IPS-NIHi7 (cell line): ENCODE data around the gene LARP1.
A peak's percentile ranks its signal among the peaks of the same experiment; 100 is the strongest.
"Not testable (repeated sequence)": the region's sequence is repeated elsewhere in the genome, so short reads cannot be mapped to it uniquely, and the experiment has no call there.

Source experiments
- DNase-seq: peaks from one replicate; pipeline ENCODE4 v3.0.0; 2012; ENCODE audit warnings: mixed read lengths; ENCODE audit errors: extremely low spot score

LARP1 gene

DNA sequence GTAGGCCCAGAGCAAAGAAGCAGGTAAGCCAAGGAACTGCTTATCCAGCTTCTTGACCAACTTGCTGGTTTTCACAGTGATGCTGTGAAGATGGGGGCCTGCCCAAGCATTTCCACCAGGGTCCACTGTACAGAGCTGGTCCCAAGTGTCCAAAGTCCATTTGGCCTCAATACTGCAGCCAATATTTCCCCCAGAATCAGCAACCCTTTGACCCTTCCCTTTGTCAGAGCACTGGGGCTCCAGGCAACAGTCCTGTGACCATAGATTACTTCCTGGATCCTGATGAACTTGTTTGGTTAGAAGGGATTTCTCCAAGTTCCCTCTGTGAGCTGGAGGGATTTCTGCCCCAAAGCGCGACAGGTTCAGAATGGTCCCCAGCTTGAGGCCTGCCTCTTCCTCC lies 68.9 kb downstream of the LARP1 start:
- no peak for DNase-seq

DNA sequence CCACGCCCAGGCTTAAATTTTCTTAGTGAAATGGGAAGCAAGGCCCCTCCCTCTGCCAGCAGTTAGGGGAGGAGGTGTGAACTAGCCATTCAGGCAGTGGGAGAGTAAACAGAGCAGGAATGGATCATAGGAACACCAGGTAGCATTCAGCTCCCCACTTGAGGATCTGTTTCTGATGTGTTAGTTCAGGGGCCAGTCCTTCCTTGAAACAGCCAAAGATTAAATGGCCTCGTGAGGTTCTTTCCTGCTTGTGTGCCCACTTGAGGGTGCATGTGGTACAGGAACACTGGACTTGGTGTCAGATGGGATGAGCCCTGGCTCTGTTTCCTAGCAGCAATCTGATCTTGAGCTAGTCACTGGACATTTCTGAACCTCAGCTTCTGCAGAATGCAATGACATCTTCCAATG lies 74.0 kb downstream of the LARP1 start:
- no peak for DNase-seq

DNA sequence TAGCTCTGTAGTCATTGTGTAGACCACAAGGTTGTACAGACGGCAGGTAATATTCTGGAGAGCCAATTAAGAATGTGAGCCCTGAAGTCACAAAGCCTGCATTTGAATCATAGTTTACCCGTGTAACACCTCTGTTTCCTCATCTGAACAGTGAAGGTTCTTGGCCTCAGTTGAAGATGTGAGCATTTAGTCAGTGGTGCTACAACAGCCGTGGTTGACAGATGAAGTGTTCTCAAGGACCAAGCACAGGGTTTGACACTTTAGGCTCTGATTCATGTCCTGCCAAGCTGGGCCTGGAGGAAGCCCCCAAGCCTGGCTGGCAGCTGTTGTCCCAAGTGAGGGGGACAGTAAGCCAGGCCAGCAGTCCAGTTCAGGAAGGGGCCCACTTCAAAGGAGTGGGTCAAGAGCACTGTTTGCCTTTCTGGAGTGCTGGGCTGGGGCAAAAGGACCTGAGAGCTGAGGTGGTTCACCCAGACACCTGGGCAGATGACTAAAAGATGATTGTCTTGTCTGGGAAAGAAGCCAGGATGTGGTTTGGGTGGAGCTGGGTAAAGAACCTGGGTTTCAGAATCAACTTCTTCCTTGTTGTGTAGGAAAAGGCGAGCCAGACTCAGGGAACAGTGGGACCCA lies 74.5 kb downstream of the LARP1 start:
- no peak for DNase-seq

DNA sequence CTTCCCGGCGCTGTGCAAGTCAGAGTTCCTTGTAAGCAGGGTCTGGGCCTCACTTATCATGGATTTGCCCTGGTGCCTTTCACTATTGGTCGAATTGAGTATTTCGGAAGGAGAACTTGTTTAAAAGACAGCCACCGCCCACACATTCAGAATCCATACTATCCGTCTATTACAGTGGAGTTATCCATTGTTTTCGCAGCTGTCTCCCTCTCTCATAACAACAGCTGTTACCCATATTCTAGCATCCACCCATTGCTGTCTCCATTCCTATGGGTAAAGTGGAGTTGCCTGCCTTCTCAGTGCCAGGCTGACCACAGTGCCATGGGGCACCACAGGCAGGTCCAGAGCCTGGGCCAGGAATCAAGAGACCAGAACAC lies 75.0 kb downstream of the LARP1 start:
- no peak for DNase-seq

DNA sequence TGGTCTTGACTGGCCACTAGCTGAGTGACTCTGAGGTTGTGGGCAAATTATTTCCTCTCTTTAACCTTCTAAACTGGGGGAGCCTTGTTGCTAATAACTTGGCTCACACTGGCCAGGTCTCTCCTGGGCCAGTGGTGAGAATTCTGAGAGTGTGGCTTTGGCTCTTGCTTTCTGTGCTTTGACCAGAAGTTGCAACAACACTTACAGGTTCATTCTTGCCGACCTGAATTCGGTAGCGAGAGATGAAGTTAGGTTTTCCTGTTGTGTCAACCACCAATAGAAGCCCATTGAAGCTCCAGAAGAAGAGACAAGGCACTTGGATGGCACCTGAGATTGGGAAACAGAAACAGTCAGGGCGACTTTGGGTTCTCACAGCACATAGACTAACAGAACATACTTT lies 75.4 kb downstream of the LARP1 start:
- DNase-seq, result no peak

DNA sequence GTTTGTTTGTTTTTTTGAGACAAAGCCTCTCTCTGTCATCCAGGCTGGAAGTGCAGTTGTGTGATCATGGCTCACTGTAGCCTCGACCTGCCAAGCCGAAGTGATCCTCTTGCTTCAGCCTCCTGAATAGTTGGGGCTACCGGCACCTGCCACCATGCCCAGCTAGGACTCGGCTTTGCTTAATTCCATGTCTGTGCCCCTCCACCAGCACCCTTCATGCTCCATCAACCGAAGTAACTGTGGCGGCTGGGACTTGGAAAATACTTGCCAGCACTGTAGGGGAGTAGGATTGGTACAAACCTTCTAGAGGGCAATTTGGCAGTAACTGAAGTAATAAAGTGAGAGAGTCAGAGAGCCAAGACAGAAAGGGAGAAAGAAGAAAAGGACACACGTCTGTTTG lies 76.3 kb downstream of the LARP1 start:
- DNase-seq, result no peak

DNA sequence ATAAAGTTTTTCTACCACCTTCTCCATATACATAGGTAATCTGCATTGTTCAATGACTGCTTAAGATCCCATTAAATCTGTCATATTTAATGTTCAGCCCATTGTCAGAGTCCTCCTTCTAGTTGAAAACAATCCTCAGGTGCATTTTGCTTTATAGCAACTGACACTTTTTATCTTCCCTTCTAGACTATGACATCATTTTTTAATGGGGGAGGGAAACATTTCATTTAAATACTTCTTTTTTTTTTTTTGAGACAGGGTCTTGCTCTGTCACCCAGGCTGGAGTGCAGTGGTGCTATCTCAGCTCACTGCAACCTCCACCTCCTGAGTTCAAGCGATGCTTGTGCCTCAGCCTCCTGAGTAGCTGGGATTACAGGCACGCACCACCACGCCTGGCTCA lies 77.6 kb downstream of the LARP1 start:
- not testable (repeated sequence) for DNase-seq

DNA sequence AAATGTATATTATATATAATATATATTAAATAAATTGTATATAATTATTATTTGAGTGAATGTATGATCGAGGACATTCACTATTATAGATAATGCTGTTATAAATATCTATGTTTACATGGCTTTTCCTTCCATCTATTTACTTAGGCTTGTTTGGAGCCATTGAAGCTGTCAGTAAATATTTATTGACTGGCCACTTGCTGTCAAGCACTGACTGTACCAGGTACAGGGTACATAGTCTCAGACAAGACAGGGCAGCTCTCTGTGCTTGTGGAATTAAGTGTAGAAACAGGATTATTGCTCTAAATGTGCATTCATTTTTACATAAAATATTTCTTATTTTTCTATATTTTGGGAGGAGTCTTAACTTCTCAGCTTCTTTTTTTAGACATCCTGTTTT lies 78.9 kb downstream of the LARP1 start:
- no peak for DNase-seq

DNA sequence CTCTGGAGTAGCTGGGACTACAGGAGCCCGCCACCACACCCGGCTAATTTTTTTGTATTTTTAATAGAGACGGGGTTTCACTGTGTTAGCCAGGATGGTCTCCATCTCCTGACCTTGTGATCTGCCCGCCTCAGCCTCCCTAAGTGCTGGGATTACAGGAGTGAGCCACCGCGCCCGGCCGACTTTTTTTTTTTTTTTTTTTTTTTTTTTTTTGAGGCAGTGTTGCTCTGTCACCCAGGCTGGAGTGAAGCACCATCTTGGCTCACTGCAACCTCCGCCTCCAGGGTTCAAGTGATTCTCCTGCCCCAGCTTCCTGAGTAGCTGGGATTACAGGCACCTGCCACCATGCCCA lies 80.5 kb downstream of the LARP1 start:
- DNase-seq, result not testable (repeated sequence)

DNA sequence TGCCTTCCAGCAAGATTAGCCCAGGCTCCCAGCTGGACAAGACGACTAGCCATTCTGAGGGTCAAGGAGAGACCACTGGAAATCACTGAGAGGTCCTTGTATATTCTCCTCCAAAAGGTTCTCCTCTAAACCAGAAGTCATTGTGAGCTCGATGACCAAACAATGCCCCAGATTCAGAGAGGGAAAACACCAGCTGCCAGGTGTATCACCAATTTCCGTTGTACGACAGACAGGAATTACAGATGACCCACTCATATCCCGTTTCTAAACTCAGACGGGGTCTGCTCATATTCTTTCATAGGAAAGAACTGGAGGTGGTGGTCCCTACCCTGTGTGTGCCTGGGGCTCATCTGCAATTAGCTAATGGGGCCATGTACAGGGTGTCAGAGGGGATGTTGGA lies 81.0 kb downstream of the LARP1 start:
- no peak for DNase-seq

DNA sequence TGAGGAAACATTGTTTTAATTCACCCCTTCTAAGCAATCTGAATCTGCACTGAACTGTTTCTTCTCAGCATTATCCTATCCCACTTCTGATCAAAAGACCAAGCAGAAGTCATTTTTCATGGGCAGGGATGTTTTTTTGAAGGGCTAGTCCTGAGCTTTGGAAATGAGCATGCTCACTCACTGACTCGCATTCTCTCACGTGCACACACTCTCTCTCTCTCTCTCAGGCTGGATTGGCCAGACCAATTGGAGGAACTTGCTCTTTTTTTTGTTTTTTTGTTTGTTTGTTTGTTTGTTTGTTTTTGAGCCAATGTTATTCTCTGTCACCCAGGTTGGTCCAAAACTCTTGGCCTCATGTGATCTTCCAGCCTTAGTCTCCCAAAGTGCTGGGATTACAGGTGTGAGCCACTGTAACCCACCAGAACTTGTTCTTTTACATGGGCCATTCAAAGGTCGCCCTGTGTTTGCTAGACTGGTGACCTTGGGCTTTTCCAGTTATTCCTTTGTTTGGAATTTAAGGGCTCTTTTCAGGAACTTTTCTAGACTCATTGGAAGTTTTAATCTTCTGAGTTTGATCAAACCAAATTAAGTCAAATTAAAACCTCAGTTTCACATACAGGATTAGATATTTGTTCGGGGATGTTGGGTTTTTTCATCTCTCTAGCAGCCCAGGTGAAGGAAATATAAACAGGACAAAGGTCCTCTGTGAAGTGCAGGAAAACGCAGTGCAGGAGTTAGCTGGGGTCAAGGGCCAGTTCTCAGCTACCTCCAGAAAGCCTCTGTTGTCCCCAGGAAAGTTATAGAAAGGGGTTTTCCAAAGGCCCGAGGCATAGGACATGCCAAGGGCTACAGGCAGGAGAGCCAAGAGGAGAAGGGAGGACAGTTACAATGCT lies 82.1 kb downstream of the LARP1 start:
- no peak for DNase-seq

DNA sequence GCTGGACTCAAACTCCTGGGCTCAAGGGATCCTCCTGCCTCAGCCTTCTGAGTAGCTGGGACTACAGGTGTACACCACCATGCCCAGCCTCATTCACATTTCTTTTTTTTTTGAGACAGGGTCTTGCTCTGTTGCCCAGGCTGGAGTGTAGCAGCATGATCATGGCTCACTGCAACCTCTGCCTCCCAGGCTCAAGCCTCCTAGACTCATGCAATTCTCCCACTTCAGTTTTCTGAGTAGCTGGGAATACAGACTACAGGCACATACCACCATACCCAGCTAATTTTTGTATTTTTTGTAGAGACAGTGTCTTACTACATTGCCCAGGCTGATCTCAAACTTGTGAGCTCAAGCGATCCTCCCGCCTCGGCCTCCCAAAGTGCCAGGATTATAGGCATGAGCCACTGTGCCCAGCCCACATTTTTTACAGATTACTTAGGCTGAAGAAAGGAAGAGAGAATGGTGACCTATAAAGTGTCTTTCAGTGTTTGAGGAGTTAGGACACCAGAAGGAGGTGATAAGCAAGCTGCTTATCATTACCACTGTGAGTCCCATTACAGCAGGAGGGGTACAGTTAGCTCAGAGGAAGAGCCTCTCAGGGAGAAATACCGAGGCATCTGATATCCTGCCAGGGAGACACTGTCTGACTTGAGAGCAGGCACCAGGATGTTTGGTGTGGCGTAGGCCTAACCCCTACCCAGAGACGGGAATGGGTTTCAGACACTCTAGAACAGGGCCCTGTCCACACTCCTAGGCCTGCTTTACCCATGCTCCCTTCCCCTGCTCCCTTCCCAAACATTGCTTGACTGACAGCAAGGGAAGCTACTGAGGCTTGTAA lies 85.5 kb downstream of the LARP1 start:
- no peak for DNase-seq

DNA sequence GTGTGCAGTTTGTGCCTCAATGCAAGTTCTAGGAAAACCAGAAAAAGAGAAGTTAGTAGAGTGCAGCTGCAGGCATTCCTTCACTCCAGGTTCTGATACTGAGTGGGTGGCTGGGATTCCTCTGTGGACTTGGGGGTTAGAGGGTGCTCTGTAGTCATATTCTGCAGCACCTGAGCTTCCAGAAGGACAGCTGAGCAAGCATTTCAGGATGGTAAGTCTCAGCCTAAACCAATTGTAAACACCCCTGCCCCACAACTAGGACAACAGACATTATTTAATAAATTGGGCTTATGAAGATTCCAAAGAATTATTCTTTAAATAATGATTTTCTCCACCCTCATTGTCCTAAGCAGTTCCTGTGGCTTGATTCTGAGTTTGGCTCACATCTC lies 86.1 kb downstream of the LARP1 start:
- DNase-seq, result no peak

DNA sequence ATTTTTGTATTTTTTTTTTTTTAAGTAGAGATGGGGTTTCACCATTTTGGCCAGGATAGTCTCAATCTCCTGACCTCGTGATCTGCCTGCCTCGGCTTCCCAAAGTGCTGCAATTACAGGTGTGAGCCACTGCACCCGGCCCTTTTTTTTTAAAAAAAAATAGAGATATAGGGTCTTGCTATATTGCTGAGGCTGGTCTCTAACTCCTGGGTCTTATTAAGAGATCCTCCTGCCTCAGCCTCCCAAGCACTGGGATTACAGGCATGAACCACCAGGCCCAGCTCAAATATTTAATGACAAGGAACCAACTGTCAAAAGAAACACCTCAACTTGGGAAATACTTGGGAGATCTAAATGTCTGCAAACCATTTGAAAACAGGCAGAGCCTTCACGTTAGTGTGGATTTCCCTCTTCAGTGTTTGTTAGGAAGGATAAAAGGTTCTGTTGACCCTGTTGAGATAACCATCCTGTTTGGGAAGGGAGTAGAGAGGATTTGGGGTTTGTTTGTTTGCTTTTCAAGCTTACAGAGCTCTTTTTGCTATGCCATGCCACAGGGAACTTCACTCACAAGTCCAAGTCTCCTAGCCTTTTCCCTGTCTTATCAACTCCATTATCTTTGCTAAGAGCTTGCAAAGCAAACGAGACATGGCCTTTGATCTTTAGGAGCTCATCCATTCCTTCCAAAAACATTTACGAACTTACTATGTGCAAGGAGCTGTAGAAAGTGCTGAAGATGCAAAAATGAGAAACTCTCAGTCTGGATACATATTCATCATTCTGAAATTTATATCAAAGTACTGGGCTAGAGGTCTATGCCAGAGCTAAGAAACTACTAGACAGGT lies 87.7 kb downstream of the LARP1 start:
- no peak for DNase-seq

DNA sequence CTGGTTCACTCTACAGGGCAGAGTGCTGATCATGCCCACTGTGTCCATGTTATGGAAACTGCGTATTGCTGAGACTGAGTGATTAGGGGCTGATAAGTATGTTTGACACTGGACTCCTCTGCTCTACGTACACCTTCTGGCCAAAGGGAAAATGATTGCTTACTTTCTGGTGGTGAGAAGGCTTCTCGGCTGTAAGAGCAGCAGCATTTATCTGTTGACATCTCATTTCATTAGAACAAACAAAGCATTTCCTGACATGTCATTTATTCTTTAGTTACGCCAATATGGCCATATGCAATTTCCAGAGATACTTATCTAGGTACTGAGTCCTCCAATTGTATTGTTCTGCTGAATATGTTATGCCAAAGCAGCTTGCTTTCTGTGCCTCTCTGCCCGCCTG lies 89.6 kb downstream of the LARP1 start:
- DNase-seq, result no peak

DNA sequence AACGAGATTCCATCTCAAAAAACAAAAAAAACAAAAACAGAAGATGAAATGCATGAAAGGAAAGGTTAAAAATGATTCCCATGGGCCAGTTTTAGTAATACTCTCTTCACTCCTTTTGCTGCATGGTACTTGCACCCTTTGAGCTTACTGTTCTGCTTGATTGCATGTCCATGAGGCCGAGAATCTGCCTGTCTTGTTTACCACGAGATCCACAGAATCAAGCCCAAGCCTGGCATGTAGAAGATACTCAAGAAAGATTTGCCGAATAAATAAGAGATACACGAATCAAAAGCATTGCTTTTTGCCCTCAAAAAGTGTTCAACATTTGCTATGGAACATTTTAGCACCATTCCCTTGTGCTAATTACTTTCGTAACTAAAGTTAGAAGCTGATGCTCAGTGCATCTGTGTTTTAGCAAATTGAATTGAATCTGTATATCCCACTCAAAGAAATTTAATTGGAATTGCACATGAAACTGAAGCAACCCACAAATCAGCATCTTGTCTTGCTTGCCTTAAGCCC lies 94.1 kb downstream of the LARP1 start:
- DNase-seq, result no peak

DNA sequence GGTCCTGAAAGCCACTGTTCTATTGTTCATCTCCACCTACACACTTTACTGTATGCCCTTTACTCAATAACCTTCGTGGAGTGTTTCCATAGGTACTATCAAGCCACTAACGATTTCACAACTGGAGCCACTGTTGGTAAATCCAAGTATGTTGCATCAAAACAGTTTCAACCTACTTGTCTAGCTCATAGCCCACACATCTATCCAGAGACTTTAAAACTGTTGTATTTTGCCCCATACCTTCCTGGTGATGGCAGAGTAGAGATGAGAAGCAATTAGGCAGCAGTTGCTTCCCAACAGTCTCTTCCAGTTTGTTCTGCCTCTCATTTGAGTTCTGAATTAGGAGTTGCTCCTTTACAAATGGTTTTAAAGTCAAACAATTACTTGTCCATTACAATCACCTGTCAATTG lies 94.6 kb downstream of the LARP1 start:
- DNase-seq, result no peak

DNA sequence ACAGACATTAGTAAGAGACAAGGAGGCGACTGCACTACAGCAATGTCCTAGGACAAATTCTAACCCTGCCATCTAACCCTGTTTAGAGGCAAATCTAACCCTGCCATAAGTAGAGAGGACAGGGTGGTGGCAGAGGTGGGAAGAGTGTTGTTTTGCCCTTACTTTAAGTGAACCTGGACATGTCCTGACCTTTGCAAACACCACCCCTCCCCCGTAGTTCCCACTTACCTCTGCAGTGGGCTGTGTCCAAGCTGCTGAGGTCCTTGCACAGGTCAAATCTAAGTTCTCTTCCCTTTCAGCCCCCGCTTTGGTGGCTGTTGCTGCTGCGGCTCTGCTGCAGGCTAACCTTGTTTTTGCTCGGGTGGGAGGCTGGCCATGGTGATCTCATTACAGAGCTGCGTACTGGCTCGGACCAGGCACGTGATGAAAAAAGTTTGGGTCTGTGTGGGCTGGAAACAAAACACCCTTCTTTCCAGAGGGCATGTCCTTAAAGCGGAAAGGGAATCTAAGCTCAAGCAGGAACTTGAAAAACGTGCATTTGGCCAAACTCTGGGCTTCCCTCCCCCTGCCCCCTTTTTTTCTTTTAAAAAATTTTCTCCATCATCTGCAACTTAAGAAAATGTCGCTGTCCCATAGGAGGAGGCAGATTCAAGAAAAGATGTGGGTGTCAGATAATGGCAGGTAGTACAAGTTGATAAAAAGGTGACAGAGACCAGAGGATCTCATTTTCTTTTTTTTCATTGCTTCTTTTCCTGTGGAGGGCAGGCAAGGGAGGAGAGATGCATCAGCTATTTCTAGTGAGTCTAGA lies 95.3 kb downstream of the LARP1 start, which contains the start of gene FAXDC2:
FAXDC2 (minus strand) TSS at position 349 of the 808 bp plus-strand sequence. CDS start 12,425 bp downstream, outside the sequence.
- DNase-seq, result peak; percentile 87

DNA sequence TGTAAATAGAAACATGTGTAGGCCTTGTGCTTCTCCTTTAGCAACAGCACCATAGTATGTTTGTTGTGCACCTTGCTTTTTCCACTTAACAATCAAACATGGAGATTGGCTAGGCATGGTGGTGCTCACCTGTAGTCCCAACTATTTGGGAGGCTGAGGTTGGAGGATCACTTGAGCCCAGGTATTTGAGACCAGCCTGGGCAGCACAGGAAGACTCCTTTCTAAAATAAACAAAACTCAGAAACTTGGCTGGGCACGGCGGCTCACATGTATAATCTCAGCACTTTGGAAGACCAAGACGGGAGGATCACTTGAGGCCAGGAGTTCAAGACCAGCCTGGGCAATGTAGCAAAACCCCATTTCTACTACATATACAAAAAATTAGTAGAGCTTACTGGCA lies 96.2 kb downstream of the LARP1 start:
- no peak for DNase-seq

DNA sequence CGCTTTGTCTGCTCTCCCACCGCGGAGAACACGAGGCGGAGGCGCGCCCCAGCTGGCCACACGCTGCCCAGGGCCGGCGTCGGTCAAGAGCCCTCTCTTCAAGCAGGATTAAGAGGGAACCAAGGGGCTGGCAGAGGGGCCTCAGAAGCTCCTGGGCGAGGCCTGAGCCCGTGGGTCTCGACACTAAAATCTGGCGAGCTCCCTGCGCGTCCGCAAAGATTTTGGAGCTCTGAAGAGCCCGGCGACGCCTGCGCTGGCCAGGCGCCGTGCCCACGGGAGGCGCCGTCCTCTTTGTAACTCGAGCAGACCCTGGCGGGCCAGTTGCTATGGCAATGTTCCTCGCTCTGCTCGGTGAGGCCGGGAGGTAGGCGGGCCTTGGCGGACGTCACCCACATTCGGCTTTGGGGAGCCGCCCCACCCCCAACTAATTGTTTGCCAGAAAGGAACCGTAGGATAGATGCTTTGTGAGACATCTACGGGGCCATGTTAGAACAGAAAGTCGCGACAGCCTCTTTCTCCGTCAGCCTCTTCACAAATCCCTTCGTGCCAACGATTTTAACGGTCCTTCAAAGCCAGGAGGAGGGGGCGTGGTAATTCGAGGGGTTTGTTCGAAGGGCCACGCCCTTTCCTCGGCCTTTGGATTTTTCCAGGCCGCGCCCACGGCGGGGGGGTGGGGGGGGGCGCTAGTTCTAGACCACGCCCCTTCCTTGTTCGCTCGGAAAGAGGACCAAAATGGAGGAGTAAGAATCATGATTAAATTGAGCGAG lies 102.5 kb downstream of the LARP1 start:
- peak; percentile 92 for DNase-seq
